GM21723 (cell line): Measurements from ENCODE around the gene ADGRL4.

Experiments
- ATAC-seq: cut with Tn5 transposase; IDR thresholded peaks from one replicate; pipeline ENCODE4 v1.9.1; 2021; ENCODE audit warnings: mild to moderate bottlenecking, moderate library complexity; ENCODE audit not compliant: unreplicated experiment

ADGRL4 gene

GRCh38 chr1:78840453-78841271 lies 165.9 kb downstream of the ADGRL4 start:
- ATAC-seq, result peak; percentile 50
